GM13977 (cell line): ENCODE data around the gene LRIT1.

ENCODE experiments used
- DNase-seq: peaks from one replicate; pipeline ENCODE4 v3.0.0; 2012; ENCODE audit warnings: low spot score
- CTCF ChIP-seq: IDR thresholded peaks from 2 replicates; pipeline ENCODE4 v1.5.1; 2012; ENCODE audit warnings: mild to moderate bottlenecking, control low read depth; ENCODE audit not compliant: insufficient read depth; ENCODE audit errors: extremely low read depth, missing control alignments
- in situ Hi-C: fragments of 300-500 bp; cut with MboI; formaldehyde crosslinking; loops from one replicate; pipeline ENCODE4 v1.12.0; 2022; ENCODE audit warnings: low sequenced_read_pairs, low pct_unique_long_range_greater_than_20kb, mixed read lengths, inconsistent platforms; ENCODE audit not compliant: unreplicated experiment

The LRIT1 gene

GRCh38 chr10:84269773-84270172, 28.4 kb upstream of the LRIT1 start:
- DNase-seq, result no peak
- in situ Hi-C loops, result loop anchor here (10.0 kb wide), 1 partner anchor 275 kb away; no protein-coding TSS in a partner anchor

GRCh38 chr10:84269162-84269561, 27.8 kb upstream of the LRIT1 start:
- TF ChIP-seq CTCF, result no peak
- no peak for DNase-seq
- in situ Hi-C loops, result loop anchor here (10.0 kb wide), 1 partner anchor 276 kb away; no protein-coding TSS in a partner anchor

More at GRCh38 chr10:84269773-84270172, 28.4 kb upstream of the LRIT1 start:
- TF ChIP-seq CTCF, result no peak

- DNase-seq, result peak; percentile 42
- in situ Hi-C loops, result loop anchor here (10.0 kb wide), 1 partner anchor 277 kb away; no protein-coding TSS in a partner anchor
These were observed 26.3 kb upstream of the LRIT1 start for GRCh38 chr10:84267503-84268126.

GRCh38 chr10:84265418-84265817, 24.1 kb upstream of the LRIT1 start:
- no peak for DNase-seq
- no peak for TF ChIP-seq CTCF
- in situ Hi-C loops, result loop anchor here (10.0 kb wide), 1 partner anchor 279 kb away; no protein-coding TSS in a partner anchor

More at GRCh38 chr10:84267503-84268126, 26.3 kb upstream of the LRIT1 start:
- peak; percentile 77 for TF ChIP-seq CTCF

GRCh38 chr10:84264611-84265141, 23.3 kb upstream of the LRIT1 start:
- in situ Hi-C loops, result loop anchor here (10.0 kb wide), 1 partner anchor 280 kb away; no protein-coding TSS in a partner anchor

GRCh38 chr10:84263716-84264115, 22.4 kb upstream of the LRIT1 start:
- TF ChIP-seq CTCF, result no peak
- in situ Hi-C loops, result loop anchor here (10.0 kb wide), 1 partner anchor 281 kb away; no protein-coding TSS in a partner anchor

More at GRCh38 chr10:84264611-84265141, 23.3 kb upstream of the LRIT1 start:
- TF ChIP-seq CTCF, result peak; percentile 98
- peak; percentile 70 for DNase-seq

More at GRCh38 chr10:84263716-84264115, 22.4 kb upstream of the LRIT1 start:
- no peak for DNase-seq
